GM21526 (cell line): ENCODE results near the gene KAZALD1.

Experiments
- ATAC-seq: cut with Tn5 transposase; IDR thresholded peaks from one replicate; pipeline ENCODE4 v1.9.1; 2021; ENCODE audit warnings: moderate library complexity; ENCODE audit not compliant: unreplicated experiment, low FRiP score

The KAZALD1 gene

GRCh38 chr10:101065481-101066145, 3.8 kb downstream of the KAZALD1 start:
- ATAC-seq = no peak

- ATAC-seq = no peak
Observed at GRCh38 chr10:101066146-101066895, 4.5 kb downstream of the KAZALD1 start.

- ATAC-seq = no peak
Observed at GRCh38 chr10:101066896-101067355, 5.1 kb downstream of the KAZALD1 start.

GRCh38 chr10:101067356-101068083, 5.7 kb downstream of the KAZALD1 start:
- peak; percentile 52 for ATAC-seq

GRCh38 chr10:101069441-101069840, 7.7 kb downstream of the KAZALD1 start:
- no peak for ATAC-seq

GRCh38 chr10:101070098-101070497, 8.3 kb downstream of the KAZALD1 start:
- no peak for ATAC-seq

- no peak for ATAC-seq
Observed at GRCh38 chr10:101071267-101071884, 9.6 kb downstream of the KAZALD1 start.

- no peak for ATAC-seq
Observed at GRCh38 chr10:101071885-101072433, 10.2 kb downstream of the KAZALD1 start.

GRCh38 chr10:101072923-101073322, 11.1 kb downstream of the KAZALD1 start:
- no peak for ATAC-seq

- no peak for ATAC-seq
Observed at GRCh38 chr10:101073631-101074030, 11.8 kb downstream of the KAZALD1 start.

- ATAC-seq = no peak
Observed at GRCh38 chr10:101075775-101076174, 14.0 kb downstream of the KAZALD1 start.

- no peak for ATAC-seq
Observed at GRCh38 chr10:101076630-101077029, 14.8 kb downstream of the KAZALD1 start.

- no peak for ATAC-seq
Observed at GRCh38 chr10:101079874-101080273, 18.1 kb downstream of the KAZALD1 start.

GRCh38 chr10:101080933-101081931, 19.4 kb downstream of the KAZALD1 start:
- ATAC-seq = no peak

- no peak for ATAC-seq
Observed at GRCh38 chr10:101085846-101086245, 24.1 kb downstream of the KAZALD1 start.

- ATAC-seq = no peak
Observed at GRCh38 chr10:101087376-101087775, 25.6 kb downstream of the KAZALD1 start.

- no peak for ATAC-seq
Observed at GRCh38 chr10:101087965-101088364, 26.2 kb downstream of the KAZALD1 start.

- no peak for ATAC-seq
Observed at GRCh38 chr10:101089520-101090299, 27.9 kb downstream of the KAZALD1 start.

GRCh38 chr10:101090597-101090996, 28.8 kb downstream of the KAZALD1 start:
- ATAC-seq = no peak
